SK-N-SH (cell line): Measurements from ENCODE around the gene C11orf91. TPM values are rescaled to one million over a fixed set of nuclear protein-coding genes. Genes with fewer than 3 reads are reported as not detected.

Experiments used
- CTCF ChIA-PET: fragments of 300-600, 350-600 bp; formaldehyde crosslinking; extraction: SDS; loops from one replicate; lab custom pipeline; 2021; lab: Yijun Ruan, JAX
- POLR2A ChIA-PET: fragments of 350-600 bp; sonication (Branson Sonifier 250); formaldehyde crosslinking; extraction: SDS; loops from one replicate; lab custom pipeline; 2020; ENCODE audit warnings: antibody characterized with exemption, inconsistent platforms; lab: Yijun Ruan, JAX
- DNase-seq: peaks from one replicate; pipeline ENCODE4 v3.0.0; 2012
- H2AFZ ChIP-seq: fragments of 200-600 bp; sonication (generic); 2 replicates; pipeline ENCODE4 v1.8.1; 2016; ENCODE audit warnings: antibody characterized with exemption, mild to moderate bottlenecking, low read depth
- H3F3A ChIP-seq: fragments of 200-600 bp; sonication (generic); replicated peaks from 2 replicates; pipeline ENCODE3; 2016; ENCODE audit warnings: antibody characterized with exemption, mild to moderate bottlenecking; ENCODE audit not compliant: insufficient read depth
- H3K27ac ChIP-seq, 2 experiments: fragments of 200-500 bp in 1 of 2; fragments of 200-600 bp in 1 of 2; sonication (Bioruptor generic) in 1 of 2; sonication (generic), shearing (Covaris generic) in 1 of 2; 2 replicates each; pipeline versions ENCODE4 v1.5.1 to v1.6.1; 2014 to 2016; ENCODE audit warnings: low read depth in 2 of 2, inconsistent platforms in 1 of 2, low read length in 1 of 2, mild to moderate bottlenecking in 1 of 2, mixed read lengths in 1 of 2
- H3K27me3 ChIP-seq: fragments of 200-600 bp; sonication (generic), shearing (Covaris generic); 2 replicates; pipeline ENCODE4 v1.6.1; 2016; ENCODE audit warnings: mixed run types; ENCODE audit not compliant: insufficient read depth
- H3K36me3 ChIP-seq, 2 experiments: fragments of 200-500 bp in 1 of 2; fragments of 200-600 bp in 1 of 2; sonication (Bioruptor generic) in 1 of 2; sonication (generic) in 1 of 2; replicated peaks in 1 of 2; 2 replicates each; pipeline versions ENCODE3 to v1.5.1; 2014 to 2016; ENCODE audit warnings: low read length in 1 of 2, mild to moderate bottlenecking in 1 of 2; ENCODE audit not compliant: insufficient read depth in 2 of 2, control insufficient read depth in 1 of 2
- H3K4me1 ChIP-seq, 2 experiments: fragments of 200-500 bp in 1 of 2; fragments of 200-600 bp in 1 of 2; sonication (Bioruptor generic) in 1 of 2; sonication (generic), shearing (Covaris generic) in 1 of 2; 2 replicates each; pipeline versions ENCODE4 v1.5.1 to v1.6.1; 2014 to 2016; ENCODE audit warnings: low read depth in 1 of 2, low read length in 1 of 2, mixed run types in 1 of 2; ENCODE audit not compliant: insufficient read depth in 2 of 2, control insufficient read depth in 1 of 2
- H3K4me2 ChIP-seq: fragments of 200-600 bp; sonication (generic), shearing (Covaris generic); 2 replicates; pipeline ENCODE4 v1.6.1; 2017; ENCODE audit warnings: mixed run types
- H3K4me3 ChIP-seq, 2 experiments: fragments of 200-500 bp in 1 of 2; fragments of 200-600 bp in 1 of 2; sonication (Bioruptor generic) in 1 of 2; sonication (generic), shearing (Covaris generic) in 1 of 2; 2 replicates each; pipeline versions ENCODE4 v1.5.1 to v1.8.1; 2014 to 2016; ENCODE audit warnings: low read depth in 2 of 2, inconsistent platforms in 1 of 2, low read length in 1 of 2, mild to moderate bottlenecking in 1 of 2, mixed read lengths in 1 of 2, moderate library complexity in 1 of 2
- H3K79me2 ChIP-seq: fragments of 200-600 bp; sonication (generic); 2 replicates; pipeline ENCODE4 v1.8.1; 2017; ENCODE audit warnings: mild to moderate bottlenecking; ENCODE audit not compliant: insufficient read depth
- H3K9ac ChIP-seq: fragments of 200-600 bp; sonication (generic); 2 replicates; pipeline ENCODE4 v1.6.1; 2017; ENCODE audit warnings: mixed run types
- H3K9me2 ChIP-seq: fragments of 200-600 bp; sonication (generic); 2 replicates; pipeline ENCODE4 v1.6.1; 2017; ENCODE audit warnings: mixed run types
- H3K9me3 ChIP-seq: fragments of 200-600 bp; sonication (generic); 2 replicates; pipeline ENCODE4 v1.6.1; 2017; ENCODE audit warnings: mixed run types, mild to moderate bottlenecking, moderate library complexity
- H4K20me1 ChIP-seq: fragments of 200-600 bp; sonication (generic); 2 replicates; pipeline ENCODE4 v1.6.1; 2017; ENCODE audit warnings: mild to moderate bottlenecking, mixed run types; ENCODE audit not compliant: insufficient read depth
- CHD2 ChIP-seq: fragments of 150-350 bp; IDR thresholded peaks from 2 replicates; pipeline ENCODE4 v1.6.1; 2018; ENCODE audit warnings: low read length; ENCODE audit not compliant: partially characterized antibody
- FOXJ3 ChIP-seq: sonication (generic); formaldehyde crosslinking; IDR thresholded peaks from 2 replicates; pipeline ENCODE4 v1.5.1; 2020; ENCODE audit warnings: mild to moderate bottlenecking, missing genetic modification reagents
- GABPA ChIP-seq: IDR thresholded peaks from 2 replicates; pipeline ENCODE4 v1.4.0; 2012; ENCODE audit warnings: low read depth, mild to moderate bottlenecking
- JUND ChIP-seq: IDR thresholded peaks from 2 replicates; pipeline ENCODE4 v1.4.0; 2012
- MAX ChIP-seq: IDR thresholded peaks from 2 replicates; pipeline ENCODE4 v1.4.0; 2012; ENCODE audit warnings: low read depth
- MXI1 ChIP-seq: IDR thresholded peaks from 2 replicates; pipeline ENCODE4 v1.6.1; 2012; ENCODE audit warnings: mild to moderate bottlenecking, low read depth, low read length, improper control_type of control experiment
- NFIC ChIP-seq: IDR thresholded peaks from 2 replicates; pipeline ENCODE4 v1.4.0; 2012; ENCODE audit warnings: borderline replicate concordance
- PBX3 ChIP-seq: IDR thresholded peaks from 2 replicates; pipeline ENCODE4; 2012
- POLR2AphosphoS5 ChIP-seq: IDR thresholded peaks from 2 replicates; pipeline ENCODE4 v1.6.1; 2012; ENCODE audit warnings: low read depth, low read length
- SIN3A ChIP-seq: IDR thresholded peaks from 2 replicates; pipeline ENCODE4 v1.6.1; 2012; ENCODE audit warnings: low read depth, mild to moderate bottlenecking, low read length, moderate library complexity, borderline replicate concordance
- SMC3 ChIP-seq: IDR thresholded peaks from 2 replicates; pipeline ENCODE4 v1.6.1; 2012; ENCODE audit warnings: low read depth, low read length, improper control_type of control experiment
- TAF1 ChIP-seq: IDR thresholded peaks from 2 replicates; pipeline ENCODE4 v1.6.1; 2012; ENCODE audit warnings: low read depth, mild to moderate bottlenecking, low read length, moderate library complexity, borderline replicate concordance
- TEAD4 ChIP-seq: IDR thresholded peaks from 2 replicates; pipeline ENCODE4 v1.4.0; 2012; ENCODE audit warnings: mild to moderate bottlenecking, borderline replicate concordance; ENCODE audit not compliant: insufficient read depth
- USF1 ChIP-seq: IDR thresholded peaks from 2 replicates; pipeline ENCODE4 v1.4.0; 2012; ENCODE audit warnings: low read depth, borderline replicate concordance
- USF2 ChIP-seq: fragments of 150-350 bp; IDR thresholded peaks from 2 replicates; pipeline ENCODE4 v1.6.1; 2017; ENCODE audit warnings: antibody characterized with exemption, low read length, low read depth, borderline replicate concordance
- ZBTB33 ChIP-seq: IDR thresholded peaks from 2 replicates; pipeline ENCODE4 v1.4.0; 2012; ENCODE audit warnings: low read depth, borderline replicate concordance
- WGBS: methylation state at CpG from one replicate; pipeline ENCODE4 v1.1.6; 2017; ENCODE audit warnings: low lambda C conversion rate; 5-methylcytosine and 5-hydroxymethylcytosine counted together
- polyA plus RNA-seq, 3 experiments: library from polyadenylated mRNA; depleted of rRNA; stranded (reverse); fragments of >200 nt; gene quantifications; 2 replicates each; pipeline ENCODE4 v1.2.3, GENCODE V29; 2012

C11orf91 gene
- polyA plus RNA-seq, 1 of the 3 experiments (the other 2 are of a cell fraction) = 0.15 TPM

- H3K4me1 ChIP-seq = peaks cover 0 to 24% of the 10 kb centered on the region in 2 experiments; a peak in 1 of 4 replicates
- peaks cover 29% of the 10 kb centered on the region for H3F3A ChIP-seq
- H3K79me2 ChIP-seq = no peaks in the 10 kb centered on the region
- H3K27me3 ChIP-seq = no peaks in the 10 kb centered on the region
- H4K20me1 ChIP-seq = no peaks in the 10 kb centered on the region
- no peak overlapping the region for H3K9ac ChIP-seq
- no peak overlapping the region for H3K4me3 ChIP-seq
- peaks cover 33 to 57% of the 10 kb centered on the region in 2 experiments for H3K36me3 ChIP-seq
- H3K27ac ChIP-seq = no peak overlapping the region
- no peak overlapping the region for H2AFZ ChIP-seq
- no peak for DNase-seq
- H3K4me2 ChIP-seq = no peak overlapping the region
- WGBS = 77% methylated on average over 4 of the region's 6 CpGs
- TF ChIP-seq USF2 = no peak
- no peak for TF ChIP-seq TEAD4
- POLR2A ChIA-PET = no interaction called here
- no peaks in the 10 kb centered on the region for H3K9me2 ChIP-seq
- CTCF ChIA-PET = interaction anchor here (2.4 kb wide), 1 partner anchor 23 kb away, joined by 6 read pairs; no protein-coding TSS in a partner anchor
- no peaks in the 10 kb centered on the region for H3K9me3 ChIP-seq
These were observed 35.1 kb downstream of the C11orf91 start for GRCh38 chr11:33665350-33666106.

- H3K36me3 ChIP-seq = peaks cover 33 to 59% of the 10 kb centered on the region in 2 experiments
- no peaks in the 10 kb centered on the region for H3K27me3 ChIP-seq
- TF ChIP-seq USF1 (no peak), ZBTB33 (no peak), USF2 (no peak), MXI1 (no peak), CHD2 (no peak), GABPA (no peak), TAF1 (no peak), SIN3A (no peak), FOXJ3 (CRISPR knock-in tag) (no peak), PBX3 (no peak), NFIC (no peak), POLR2AphosphoS5 (no peak), MAX (no peak), SMC3 (no peak), JUND (no peak)
- H3K4me2 ChIP-seq = no peak overlapping the region
- no peak overlapping the region for H3K27ac ChIP-seq
- H3K9ac ChIP-seq = no peak overlapping the region
- H2AFZ ChIP-seq = no peak overlapping the region
- DNase-seq = no peak
- no peaks in the 10 kb centered on the region for H3K9me3 ChIP-seq
- POLR2A ChIA-PET = no interaction called here
- 91% methylated on average over 4 of the region's 4 CpGs for WGBS
- H3K4me1 ChIP-seq = peaks cover 0 to 21% of the 10 kb centered on the region in 2 experiments; a peak in 1 of 4 replicates
- CTCF ChIA-PET = interaction anchor here (2.4 kb wide), 1 partner anchor 24 kb away, joined by 6 read pairs; no protein-coding TSS in a partner anchor
- no peak overlapping the region for H3K4me3 ChIP-seq
- H3F3A ChIP-seq = peaks cover 22% of the 10 kb centered on the region
- H4K20me1 ChIP-seq = no peaks in the 10 kb centered on the region
- H3K79me2 ChIP-seq = no peaks in the 10 kb centered on the region
- H3K9me2 ChIP-seq = no peaks in the 10 kb centered on the region
These were observed 35.8 kb downstream of the C11orf91 start for GRCh38 chr11:33664827-33665226.
